G401 (cell line): ENCODE measurements around the gene IL5RA. TPM values are rescaled to one million over a fixed set of nuclear protein-coding genes. Genes with fewer than 3 reads are reported as not detected.

Source experiments
- DNase-seq: peaks from one replicate; pipeline ENCODE4 v3.0.0-alpha.2; 2015; ENCODE audit warnings: low spot score
- in situ Hi-C: cut with HindIII; loops from 2 replicates; pipeline ENCODE4 v1.10.0; 2016; ENCODE audit warnings: low sequenced_read_pairs, mixed read lengths
- total RNA-seq: library from RNA; depleted of rRNA; stranded (reverse); fragments of >200 nt; shearing (Covaris generic); gene quantifications from 2 replicates; pipeline ENCODE4 v1.2.3, GENCODE V29; 2014; rRNA removed

Gene IL5RA, protein sequence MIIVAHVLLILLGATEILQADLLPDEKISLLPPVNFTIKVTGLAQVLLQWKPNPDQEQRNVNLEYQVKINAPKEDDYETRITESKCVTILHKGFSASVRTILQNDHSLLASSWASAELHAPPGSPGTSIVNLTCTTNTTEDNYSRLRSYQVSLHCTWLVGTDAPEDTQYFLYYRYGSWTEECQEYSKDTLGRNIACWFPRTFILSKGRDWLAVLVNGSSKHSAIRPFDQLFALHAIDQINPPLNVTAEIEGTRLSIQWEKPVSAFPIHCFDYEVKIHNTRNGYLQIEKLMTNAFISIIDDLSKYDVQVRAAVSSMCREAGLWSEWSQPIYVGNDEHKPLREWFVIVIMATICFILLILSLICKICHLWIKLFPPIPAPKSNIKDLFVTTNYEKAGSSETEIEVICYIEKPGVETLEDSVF
- total RNA-seq, result not detected in 2 replicates

DNA sequence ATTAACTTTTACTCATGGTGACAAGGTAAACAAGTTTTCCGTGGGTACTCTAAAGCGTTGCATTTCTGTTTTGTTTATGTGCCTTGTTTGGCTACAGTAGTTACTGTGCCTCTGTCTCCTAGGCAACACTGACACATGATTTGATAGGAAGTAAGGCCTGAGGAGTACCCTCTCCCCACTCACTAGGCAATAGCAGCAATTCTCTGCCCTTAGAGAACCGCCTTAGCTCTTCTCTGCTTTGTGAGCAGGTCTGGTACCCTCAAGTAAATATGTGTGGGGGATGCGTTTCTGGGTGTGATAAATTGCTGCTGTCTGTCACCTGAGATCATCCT, at the start of gene IL5RA:
IL5RA (minus strand) TSS at position 76 of the 332 bp plus-strand sequence. CDS start 5,390 bp downstream, outside the sequence.
- in situ Hi-C loops, result no loop called here
- no peak for DNase-seq

DNA sequence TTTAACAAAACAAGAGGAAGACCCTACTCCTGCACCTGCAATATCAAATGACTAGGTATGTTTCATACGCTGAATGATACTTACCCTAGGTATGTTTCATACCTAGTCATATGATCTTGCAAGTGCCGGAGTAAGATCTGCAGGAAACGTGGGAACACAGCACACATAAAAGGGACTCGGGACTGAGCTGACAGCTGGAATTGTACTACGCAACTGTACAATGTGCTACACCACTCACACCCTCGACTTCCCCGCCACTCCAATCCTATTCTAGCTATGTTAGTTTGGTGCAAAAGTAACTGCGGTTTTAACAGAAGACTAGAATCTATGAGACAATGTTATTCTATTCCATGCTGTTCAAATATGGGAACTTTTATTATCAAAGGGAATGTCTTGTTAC, 47.3 kb upstream of the IL5RA start:
- in situ Hi-C loops, result no loop called here
- DNase-seq, result no peak

DNA sequence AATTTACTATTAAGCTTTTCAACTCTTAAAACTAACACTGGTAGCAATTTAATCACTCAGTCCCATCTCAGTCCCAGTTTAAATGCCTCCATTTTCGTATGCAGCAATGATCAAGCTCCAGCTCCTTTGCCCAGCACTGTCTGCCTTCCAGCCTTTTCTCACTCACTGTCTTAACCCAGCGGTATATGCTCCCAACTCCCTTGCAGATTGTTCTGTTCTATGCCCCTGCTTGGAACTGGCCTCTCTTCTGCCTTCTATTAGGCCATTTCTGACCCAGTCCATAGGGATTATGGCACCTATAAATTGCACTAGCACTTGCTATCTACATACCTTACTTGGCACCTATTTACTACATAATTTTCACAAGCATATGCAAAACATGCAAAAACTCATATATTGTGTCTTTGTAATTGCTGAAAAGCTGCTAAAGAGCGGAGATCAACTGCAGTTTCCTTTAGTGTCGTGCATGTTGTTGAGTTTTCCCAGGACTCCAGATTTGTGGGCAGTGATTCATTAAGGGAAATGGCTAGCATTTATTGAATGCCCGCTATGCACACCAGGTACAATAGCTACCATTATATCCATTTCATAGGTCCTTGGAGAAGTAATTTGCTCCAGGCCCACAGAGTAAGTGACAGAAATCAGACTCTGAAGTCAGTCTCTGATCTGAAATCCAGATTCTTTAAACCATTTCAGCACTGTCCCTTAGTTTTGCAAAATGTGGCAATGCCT, 44.9 kb upstream of the IL5RA start:
- no peak for DNase-seq
- in situ Hi-C loops, result no loop called here

DNA sequence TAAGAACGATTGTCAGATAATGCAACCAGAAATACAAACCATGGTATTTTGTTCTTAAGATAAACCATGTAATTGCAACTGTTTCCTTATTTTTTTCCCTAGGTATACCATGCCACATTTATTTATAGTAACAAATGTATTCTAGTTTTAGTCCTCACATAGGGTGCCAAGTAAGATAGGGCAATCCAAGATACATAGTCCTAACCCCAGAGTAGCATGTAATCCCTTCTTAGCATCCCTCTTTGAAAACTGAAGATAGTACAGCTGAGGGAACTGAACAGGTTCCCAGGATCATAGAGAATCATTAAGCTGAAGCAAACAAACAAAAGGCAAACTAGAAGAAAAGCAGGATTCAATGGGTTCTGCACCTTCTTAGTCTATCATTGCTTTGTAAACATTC, 41.3 kb upstream of the IL5RA start:
- in situ Hi-C loops, result no loop called here
- DNase-seq, result no peak

DNA sequence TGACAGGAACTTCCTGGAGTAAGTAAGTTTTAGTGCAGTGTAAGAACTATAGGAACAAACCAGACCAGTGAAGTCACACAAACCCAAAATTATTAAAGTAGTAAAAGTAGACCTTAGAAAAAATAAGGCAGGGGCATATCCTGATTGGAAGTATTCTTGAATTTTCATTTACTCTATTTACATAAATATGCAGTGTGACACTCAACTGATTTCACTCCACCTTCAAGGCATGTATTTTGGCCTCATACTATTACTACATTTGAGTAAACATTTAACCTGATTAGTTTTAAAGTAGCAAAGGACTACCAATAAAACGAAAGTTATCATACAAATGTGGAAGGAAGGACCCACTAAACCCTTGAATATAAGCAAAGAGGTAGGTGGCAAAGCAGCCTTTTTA, 39.4 kb upstream of the IL5RA start:
- DNase-seq, result no peak
- in situ Hi-C loops, result no loop called here

DNA sequence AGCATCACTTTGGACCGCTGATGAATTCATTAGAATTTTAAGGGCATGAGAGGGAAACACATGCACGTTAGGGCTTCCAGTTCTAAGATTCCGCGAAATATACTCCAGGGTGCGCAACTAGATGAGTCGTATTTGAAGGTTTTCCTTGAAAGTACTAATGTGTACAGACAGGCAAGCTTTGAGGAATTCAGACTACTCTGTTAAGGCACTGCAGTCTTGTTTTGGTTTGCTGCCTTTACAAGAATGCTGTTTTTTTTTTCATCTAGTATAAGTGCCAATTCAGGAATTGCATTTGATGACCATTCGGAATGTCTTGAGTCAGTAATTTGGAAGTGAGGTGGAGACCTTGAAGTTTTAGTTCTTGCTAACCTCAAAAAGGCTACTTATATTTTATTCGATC, 35.7 kb upstream of the IL5RA start:
- in situ Hi-C loops, result no loop called here
- no peak for DNase-seq

DNA sequence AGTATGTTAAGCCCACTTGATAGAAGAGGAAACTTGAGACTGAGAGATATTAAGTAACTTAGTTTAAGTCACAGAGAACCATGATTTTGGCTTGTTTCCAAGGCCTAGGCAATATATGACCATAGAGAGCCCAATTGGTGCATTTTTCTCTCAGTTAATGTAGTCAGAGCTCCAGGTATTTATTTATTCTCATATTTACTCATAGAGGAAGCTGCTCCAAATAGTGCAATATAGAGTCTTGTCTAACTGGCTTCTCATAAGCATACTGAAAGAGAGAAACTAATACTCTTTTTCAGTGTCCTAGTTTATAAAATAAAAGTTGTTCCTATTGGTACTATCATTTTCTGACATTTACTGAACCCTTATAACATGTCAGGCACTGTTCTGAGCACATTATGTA, 31.8 kb upstream of the IL5RA start:
- DNase-seq, result no peak
- in situ Hi-C loops, result no loop called here

DNA sequence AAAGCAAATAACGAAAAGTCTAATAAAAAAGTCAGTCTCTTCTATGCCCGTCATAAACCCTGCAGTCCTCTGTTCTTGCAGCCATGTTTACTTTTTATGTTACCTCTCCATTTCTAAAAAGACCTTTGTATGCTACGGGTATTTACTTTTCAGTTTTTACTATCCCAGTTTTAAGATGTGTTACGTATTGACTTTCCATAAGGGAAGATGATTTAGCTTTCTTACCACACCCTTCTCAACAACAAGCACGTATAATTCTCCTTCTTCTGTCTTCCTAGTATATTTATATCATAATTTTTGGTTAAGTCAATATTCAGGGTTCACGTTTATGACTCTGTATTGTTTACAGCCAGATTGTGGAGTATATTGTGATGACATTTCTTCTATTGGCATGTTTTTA, 27.4 kb upstream of the IL5RA start:
- no peak for DNase-seq
- in situ Hi-C loops, result no loop called here

DNA sequence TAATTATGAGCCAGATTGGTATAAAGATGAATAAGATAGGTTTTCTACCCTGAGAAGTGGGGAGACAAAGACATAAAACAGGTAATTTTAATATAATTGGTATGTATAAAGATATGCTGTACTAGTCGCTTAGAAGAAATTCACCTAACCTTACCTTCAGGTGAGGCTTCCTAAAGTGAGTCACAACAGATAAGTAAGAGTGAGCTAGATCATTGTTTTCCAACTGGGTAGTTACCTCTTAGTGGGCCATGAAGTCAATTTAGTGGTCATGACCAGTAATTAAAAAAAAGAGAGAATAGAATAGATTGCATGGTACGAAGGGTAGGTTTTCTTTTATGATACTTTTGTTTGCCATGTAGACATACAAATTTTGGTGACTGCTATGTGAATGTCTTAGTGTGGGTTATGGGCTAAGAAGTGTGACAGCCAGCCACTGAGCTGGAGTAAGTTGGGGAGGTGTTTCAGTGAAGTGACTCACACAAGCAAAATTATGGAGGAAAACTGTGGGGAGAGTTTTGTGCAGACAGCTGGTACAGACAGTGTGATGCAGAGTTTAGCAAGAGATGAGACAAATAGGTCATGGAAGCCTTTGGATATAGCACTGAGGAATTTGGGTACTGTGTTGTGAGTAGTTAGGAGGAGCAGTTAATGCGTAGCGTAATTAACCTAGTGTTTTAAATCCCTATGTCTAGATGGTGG, 24.7 kb upstream of the IL5RA start:
- DNase-seq, result no peak
- in situ Hi-C loops, result no loop called here

DNA sequence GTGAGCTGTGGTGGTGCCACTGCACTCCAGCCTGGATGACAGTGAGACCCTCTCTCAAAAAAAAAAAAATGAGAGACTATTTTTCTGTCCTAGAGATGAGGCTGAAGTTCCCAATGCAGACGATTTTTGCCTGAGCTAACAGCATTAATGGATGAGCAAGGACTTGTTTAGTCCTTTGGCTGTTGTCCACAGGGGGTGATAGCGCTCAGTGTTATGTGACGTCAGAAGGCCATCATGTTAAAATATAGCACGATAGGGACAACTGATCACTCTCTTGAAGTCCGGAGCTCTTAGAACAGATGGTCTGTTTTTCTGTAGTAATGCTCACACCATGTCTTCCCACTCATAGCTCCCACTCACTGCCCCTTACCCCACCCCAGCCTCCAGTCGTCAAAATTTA, 23.3 kb upstream of the IL5RA start:
- in situ Hi-C loops, result no loop called here

DNA sequence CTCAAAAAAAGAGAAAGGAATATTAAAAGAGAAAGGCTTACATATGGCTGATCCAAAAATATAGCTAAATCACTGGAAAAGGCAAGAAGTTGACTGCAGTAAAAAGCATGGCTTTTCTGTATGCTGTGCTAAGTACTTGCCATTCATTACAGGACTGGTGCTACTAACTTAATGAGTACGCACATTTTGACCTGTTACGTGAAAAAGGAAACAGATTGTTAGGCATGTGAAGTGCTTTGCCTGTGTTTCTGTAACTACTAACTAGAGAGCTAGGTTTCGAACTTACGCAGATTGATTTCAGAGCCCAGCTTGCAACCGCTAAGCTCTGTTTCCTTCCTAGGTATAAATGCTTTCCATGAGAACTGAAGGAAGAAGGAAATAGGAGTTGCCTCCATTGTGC, 19.4 kb upstream of the IL5RA start:
- no peak for DNase-seq
- in situ Hi-C loops, result no loop called here

More for the DNA sequence above, 23.3 kb upstream of the IL5RA start:
- no peak for DNase-seq

DNA sequence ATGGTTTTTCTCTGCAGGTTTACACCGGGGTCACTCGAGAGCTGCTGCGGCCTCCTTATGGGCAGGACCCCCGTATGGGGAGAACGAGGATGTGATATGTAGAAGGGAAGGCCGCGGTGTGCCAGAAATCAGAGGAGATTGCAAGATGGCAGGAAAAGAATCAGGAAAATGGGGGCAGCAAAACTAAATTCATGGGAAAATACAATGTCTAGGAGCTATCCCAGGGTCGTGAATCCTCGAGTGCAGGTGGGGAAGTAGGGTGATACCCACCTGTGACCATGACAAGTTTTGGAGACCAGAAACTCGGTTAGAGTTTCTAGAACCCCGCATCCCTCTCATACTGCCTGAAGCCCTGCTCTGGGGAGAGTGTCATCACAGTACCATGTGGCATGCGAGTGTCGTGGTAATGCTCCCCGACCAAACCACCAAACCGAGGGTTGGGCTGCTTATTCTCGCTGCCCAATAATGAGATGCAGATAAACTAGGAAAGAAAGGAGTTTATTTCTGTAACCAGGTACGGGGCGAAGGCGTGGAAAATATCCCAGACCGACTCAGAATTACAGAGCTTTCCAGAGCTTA, 17.3 kb upstream of the IL5RA start:
- no peak for DNase-seq
- in situ Hi-C loops, result no loop called here

DNA sequence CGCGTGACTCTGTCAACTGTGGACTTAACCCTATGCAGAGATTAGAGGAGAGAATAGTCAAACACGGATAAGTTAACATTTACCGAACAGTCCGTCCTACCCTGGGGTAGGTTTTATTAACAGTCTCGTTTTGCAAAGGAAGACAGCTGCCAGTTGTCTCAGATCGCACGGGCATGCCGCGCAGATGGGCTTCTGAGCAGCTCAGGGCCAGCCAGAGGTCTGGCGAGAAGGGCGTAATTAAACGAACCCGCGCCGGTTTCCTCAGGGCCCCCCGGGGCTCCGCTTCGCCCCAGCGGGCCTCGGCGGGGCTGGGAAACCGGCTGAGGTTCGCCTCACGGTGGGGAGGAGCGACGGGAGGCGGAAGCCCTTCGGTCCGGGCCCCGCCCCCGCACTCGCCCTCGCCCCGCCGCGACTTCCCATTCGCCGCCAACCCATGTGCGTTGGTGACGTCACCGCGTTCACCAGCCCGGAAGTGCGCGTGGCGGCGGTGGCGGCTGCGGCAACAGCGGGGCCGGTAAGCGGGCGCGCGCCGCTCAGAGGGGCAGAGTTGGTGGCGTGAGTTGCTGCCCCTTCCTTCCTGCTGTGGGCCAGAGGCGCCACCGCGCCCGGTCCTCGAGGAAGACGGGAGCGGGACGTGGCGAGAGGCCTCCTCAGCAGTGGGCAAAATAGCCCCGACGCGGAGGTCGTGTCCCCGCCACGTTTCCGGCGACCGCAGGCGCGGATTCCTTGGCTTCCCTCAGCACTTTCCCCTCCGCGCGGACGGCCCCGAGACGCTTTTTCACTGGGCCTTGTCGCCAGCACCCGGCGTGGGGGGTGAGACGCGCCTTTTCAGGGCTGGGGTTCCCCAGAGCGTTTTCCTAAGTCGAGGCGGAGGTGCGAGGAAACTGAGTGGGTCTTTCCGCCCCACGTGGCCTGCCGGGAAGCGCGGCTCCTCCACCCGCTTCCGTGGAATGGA, 16.6 kb upstream of the IL5RA start, which contains the start of gene TRNT1:
TRNT1 (plus strand) TSS at position 464 of the 955 bp plus-strand sequence. CDS start 2,101 bp downstream, outside the sequence.
- peak; percentile 92 for DNase-seq
- in situ Hi-C loops, result no loop called here

DNA sequence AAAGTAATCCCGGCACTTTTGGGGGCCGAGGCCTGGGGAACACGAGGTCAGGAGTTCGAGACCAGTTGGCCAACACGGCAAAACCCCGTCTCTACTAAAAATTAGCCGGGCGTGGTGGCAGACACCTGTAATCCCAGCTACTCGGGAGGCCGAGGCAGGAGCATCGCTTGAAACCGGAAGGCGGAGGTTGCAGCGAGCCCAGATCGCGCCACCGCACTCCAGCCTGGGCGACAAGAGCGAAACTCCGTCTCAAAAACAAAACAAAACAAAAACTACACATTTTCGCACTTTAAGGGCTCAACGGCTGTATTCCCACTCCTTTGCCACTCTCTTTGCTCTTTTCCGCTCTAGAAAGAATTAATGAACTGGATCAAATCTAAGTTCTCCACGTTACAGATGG, 15.8 kb upstream of the IL5RA start:
- no peak for DNase-seq
- in situ Hi-C loops, result no loop called here

DNA sequence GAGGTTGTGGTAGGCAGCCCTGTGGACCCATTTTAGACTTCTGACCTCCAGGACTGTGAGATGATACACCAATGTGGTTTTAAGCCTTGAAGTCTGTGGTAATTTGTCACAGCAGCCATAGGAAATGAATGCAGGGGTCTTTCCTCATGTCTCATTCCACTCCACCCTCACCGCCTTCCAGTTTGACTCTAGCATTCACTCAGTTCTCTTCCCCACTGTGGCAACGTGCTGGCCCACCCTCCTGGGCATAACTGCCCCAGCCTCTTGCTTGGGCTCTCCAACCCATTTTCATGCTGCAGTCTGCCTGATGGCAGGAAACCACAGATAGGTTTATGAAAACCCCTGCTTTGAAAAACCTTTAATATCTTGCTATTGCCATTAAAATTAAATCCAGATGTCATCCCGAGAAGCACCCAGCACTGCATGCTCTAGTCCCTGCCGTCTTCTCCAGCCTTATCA, 9.2 kb upstream of the IL5RA start:
- no peak for DNase-seq
- in situ Hi-C loops, result no loop called here

DNA sequence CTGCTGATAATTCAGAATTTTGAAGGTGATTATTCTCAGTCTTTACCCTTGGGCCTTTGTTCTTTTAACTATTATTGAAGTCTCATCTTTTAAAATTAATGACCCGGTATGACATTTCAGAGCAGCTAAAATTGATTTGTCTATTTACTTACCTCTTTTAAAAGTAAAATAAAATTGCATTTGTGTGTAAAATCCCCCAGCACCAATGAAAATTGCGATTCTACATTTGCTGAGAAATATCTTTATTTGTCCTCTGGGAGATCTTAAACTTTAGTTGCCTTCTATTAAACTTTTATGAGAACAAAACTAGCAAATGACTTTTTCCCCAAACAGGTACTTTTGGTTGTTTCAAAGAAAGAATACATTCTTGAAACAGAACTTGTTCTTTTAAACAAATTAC, 7.5 kb upstream of the IL5RA start:
- DNase-seq, result no peak
- in situ Hi-C loops, result no loop called here

DNA sequence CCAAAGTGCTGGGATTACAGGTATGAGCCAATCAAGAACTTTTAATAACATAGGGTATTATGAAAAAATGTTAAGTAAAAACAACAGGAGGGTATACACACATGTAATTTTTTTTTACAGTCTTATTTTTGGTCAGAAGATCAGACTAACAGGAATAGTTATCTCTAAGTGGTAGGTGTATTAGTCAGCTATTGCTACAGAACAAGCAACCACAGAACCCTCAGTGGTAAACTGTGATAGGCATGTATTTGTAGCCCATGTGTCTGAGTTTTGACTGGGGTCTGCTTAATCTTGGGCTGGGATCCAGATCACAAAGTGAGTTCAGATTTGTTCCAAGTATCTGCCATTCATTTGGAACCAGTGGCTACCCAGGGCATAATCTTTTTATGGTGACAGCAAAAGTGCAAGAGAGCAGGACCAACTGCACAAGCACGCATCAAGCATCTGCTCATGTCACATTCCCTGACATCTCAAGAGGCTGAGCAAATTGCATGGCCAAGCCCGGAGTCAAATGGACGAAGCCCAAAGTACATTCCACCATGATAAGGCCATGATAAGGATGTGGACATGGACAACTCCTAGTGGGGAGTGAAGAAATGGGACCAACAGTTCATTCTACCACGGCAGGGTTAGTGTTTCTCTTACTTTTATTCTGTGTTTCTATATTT, 3.0 kb upstream of the IL5RA start:
- in situ Hi-C loops, result no loop called here
- no peak for DNase-seq

DNA sequence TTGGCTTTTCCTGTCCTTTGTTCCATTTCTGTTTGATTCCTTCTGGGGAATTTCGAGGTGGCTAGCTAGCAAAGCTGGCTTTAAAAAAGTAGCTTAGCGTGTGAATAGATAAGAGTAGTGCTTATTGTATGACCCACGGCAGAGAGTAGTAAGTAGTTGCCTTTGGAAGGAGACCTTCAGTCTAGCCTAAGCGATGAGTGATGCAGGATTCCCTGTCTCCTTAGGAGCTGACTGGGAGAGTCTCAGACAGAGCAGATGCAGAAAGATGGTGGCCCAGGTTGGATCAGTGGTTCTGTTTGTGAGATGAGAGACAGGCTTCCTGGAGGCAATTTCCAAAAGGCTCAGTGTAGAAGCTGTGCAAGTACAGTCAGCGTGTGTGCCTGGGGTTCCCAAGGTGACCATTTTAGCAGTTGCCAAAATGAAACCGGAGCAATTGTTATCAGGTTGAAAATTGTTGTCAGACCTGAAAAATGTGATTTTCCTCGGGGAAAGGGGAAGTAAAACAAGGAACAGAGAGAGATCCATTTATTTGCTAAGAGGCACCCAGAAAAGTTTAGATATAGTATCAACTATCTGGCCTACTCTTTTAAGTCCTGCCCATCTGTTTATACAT, 681 bp upstream of the IL5RA start:
- in situ Hi-C loops, result no loop called here
- DNase-seq, result no peak
